ENCODE results near the gene TTC31. TPM values are rescaled to one million over a fixed set of nuclear protein-coding genes. Genes with fewer than 3 reads are reported as not detected.
"Not testable (repeated sequence)": the region's sequence is repeated elsewhere in the genome, so short reads cannot be mapped to it uniquely, and the experiment has no call there.

Gene TTC31
- total RNA-seq, 1 experiment from 2014 or later = 10.7 TPM

- DNase-seq (ENCODE audit: low spot score) = no peak
Measured at GRCh38 chr2:74457129-74457548, 25.7 kb upstream of the TTC31 start.

GRCh38 chr2:74457549-74458131 is 25.2 kb upstream of the TTC31 start:
- DNase-seq (ENCODE audit: low spot score) = no peak

- peak; percentile 100 for DNase-seq (ENCODE audit: low spot score)
Measured at GRCh38 chr2:74458132-74458937, 24.5 kb upstream of the TTC31 start, which contains the start of gene WBP1. Gene WBP1, plus strand, starts transcription at chr2:74458438. Its CDS starts 165 bp downstream, at chr2:74458603.

- no peak for DNase-seq (ENCODE audit: low spot score)
Measured at GRCh38 chr2:74458938-74459363, 23.9 kb upstream of the TTC31 start.

GRCh38 chr2:74459503-74460118 is 23.3 kb upstream of the TTC31 start:
- DNase-seq (ENCODE audit: low spot score) = not testable (repeated sequence)

- DNase-seq (ENCODE audit: low spot score) = not testable (repeated sequence)
Measured at GRCh38 chr2:74460187-74460586, 22.7 kb upstream of the TTC31 start.

GRCh38 chr2:74461187-74462053 is 21.5 kb upstream of the TTC31 start:
- no peak for DNase-seq (ENCODE audit: low spot score)

- no peak for DNase-seq (ENCODE audit: low spot score)
Measured at GRCh38 chr2:74462054-74462785, 20.7 kb upstream of the TTC31 start.

- no peak for DNase-seq (ENCODE audit: low spot score)
Measured at GRCh38 chr2:74462786-74463105, 20.1 kb upstream of the TTC31 start.

GRCh38 chr2:74464406-74464805 is 18.5 kb upstream of the TTC31 start:
- DNase-seq (ENCODE audit: low spot score) = no peak

- DNase-seq (ENCODE audit: low spot score) = not testable (repeated sequence)
Measured at GRCh38 chr2:74470742-74471141, 12.1 kb upstream of the TTC31 start.

- no peak for DNase-seq (ENCODE audit: low spot score)
Measured at GRCh38 chr2:74471332-74472065, 11.4 kb upstream of the TTC31 start.

GRCh38 chr2:74472086-74472944 is 10.6 kb upstream of the TTC31 start, which contains the start of gene MRPL53:
Gene MRPL53, minus strand, starts transcription at chr2:74472680. Its CDS starts 20 bp downstream, at chr2:74472660.
- peak; percentile 88 for DNase-seq (ENCODE audit: low spot score)

- no peak for DNase-seq (ENCODE audit: low spot score)
Measured at GRCh38 chr2:74472945-74473258, 10.0 kb upstream of the TTC31 start.

GRCh38 chr2:74474481-74474880 is 8.4 kb upstream of the TTC31 start:
- DNase-seq (ENCODE audit: low spot score) = no peak

GRCh38 chr2:74474899-74475298 is 8.0 kb upstream of the TTC31 start:
- DNase-seq (ENCODE audit: low spot score) = no peak

- DNase-seq (ENCODE audit: low spot score) = no peak
Measured at GRCh38 chr2:74481431-74481830, 1.4 kb upstream of the TTC31 start.

- no peak for DNase-seq (ENCODE audit: low spot score)
Measured at GRCh38 chr2:74481961-74482800, 700 bp upstream of the TTC31 start.
